Keratinocyte (primary cell): ENCODE measurements around the gene RASAL2.

Experiments used
- CTCF ChIP-seq, 3 experiments: IDR thresholded peaks in 1 of 3; conservative IDR thresholded peaks in 1 of 3; optimal IDR thresholded peaks in 1 of 3; 2 replicates in 2 of 3; 3 replicates in 1 of 3; pipeline versions ENCODE3 to v1.5.1; 2011; ENCODE audit warnings: low read length in 3 of 3, mild to moderate bottlenecking in 3 of 3, moderate library complexity in 2 of 3, control low read depth in 1 of 3, inconsistent platforms in 1 of 3; ENCODE audit not compliant: insufficient read depth in 2 of 3; ENCODE audit errors: extremely low read depth in 1 of 3
- EZH2 ChIP-seq: IDR thresholded peaks from one replicate; pipeline ENCODE4 v1.6.1; 2012; ENCODE audit warnings: inconsistent platforms, mild to moderate bottlenecking, low read length, moderate library complexity

GRCh38 chr1:178497903-178498478, 404.1 kb downstream of the RASAL2 start:
- TF ChIP-seq CTCF (optimal IDR thresholded peaks at IDR 0.05 in 1 of 3, IDR thresholded peaks at IDR 0.05 in 1 of 3, conservative IDR thresholded peaks at IDR 0.05 in 1 of 3; ENCODE audit: extremely low read depth in 1 of 3, insufficient read depth in 2 of 3, low read length in 3 of 3) (no peak), EZH2 (no peak)
